NCI-H2107 treated with DMSO at 0.1 percent for 48 hours (cell line): Measurements from ENCODE around the gene FAM76A.

Experiments
- DNase-seq: peaks from one replicate; lab custom pipeline; 2025; ENCODE audit not compliant: unreplicated experiment; lab: John Stamatoyannopoulos, UW

Gene FAM76A

GRCh38 chr1:27719286-27720251 lies 6.2 kb upstream of the FAM76A start:
- DNase-seq: no peak

- DNase-seq: peak; percentile 91
Observed at GRCh38 chr1:27724961-27725373, 794 bp upstream of the FAM76A start.

DNA sequence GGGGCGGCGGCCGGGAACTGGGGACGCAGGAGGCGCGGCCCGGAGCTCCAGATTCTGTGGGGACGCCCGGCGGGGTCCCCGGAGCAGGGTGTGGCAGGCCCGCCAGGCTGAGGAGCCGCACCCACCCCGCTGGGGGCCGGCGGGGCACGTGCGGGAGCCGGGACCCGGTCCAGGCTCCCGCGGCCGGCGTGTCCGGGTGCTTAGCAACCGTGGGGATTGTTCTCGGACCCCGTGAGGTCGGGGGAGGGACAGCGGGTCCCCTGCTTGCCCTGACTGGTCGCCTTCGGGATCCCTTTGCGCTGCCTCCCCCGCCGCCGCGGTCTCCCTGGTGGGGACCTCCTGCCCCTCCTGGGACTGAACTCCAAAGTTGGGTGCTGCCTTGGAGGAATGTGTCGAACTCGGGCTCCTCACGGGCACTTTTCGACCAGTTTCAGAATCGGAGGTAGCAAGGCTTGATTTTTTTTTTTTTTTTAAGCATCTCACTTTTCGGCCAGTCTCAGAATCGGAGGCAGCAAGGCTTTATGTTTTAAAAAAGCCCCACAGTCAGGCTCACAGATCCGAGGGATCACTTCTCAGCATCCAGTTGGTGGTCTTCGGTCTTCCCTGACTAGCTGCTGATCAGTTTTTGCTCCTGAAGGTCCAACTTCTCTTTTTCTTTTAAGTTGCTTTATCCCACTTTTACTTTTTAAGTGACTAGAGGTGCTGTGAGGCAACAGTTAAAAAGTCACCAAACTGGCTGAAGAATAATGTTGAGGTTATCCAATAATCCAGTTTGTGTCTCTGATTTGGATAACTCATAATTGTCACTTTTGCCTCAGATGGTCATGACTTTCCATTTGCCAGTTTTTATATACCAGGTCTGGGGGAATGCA lies 648 bp downstream of the FAM76A start:
- DNase-seq: no peak

DNA sequence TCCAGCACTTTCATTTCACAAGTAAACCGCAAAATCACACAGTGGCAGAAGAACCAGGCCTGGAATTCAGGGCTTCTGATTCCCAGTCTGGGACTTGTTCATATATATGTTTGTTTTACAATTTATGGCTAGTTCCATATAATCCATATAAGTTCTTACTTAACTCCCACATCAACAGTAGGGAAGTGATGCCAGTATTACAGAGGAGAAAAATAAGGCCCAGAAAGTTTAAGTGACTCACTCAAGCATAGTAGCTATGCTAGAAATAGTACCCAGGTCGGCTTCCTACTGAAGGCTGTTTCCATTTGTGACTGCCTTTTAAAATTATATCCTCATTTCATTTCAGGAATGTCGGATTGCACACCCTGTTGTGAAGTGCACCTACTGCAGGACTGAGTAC lies 1.4 kb downstream of the FAM76A start:
- DNase-seq: no peak

GRCh38 chr1:27736252-27736651 lies 10.5 kb downstream of the FAM76A start:
- no peak for DNase-seq

DNA sequence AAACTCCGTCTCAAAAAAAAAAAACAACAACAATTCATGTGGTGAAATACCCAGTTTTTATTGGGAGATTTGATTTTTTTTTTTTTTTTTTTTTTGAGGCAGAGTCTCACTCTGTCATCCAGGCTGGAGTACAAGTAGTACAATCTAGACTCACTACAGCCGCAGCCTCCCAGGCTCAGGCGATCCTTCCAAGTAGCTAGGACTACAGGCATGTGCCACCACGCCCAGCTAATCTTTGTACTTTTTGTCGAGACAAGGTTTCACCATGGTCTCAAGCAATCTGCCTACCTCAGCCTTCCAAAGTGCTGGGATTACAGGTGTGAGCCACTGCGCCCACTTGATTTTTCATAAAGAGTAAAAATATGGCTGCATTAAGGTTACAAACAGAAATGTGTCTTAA lies 15.4 kb downstream of the FAM76A start:
- no peak for DNase-seq

- no peak for DNase-seq
Observed at GRCh38 chr1:27744556-27744955, 18.8 kb downstream of the FAM76A start.

DNA sequence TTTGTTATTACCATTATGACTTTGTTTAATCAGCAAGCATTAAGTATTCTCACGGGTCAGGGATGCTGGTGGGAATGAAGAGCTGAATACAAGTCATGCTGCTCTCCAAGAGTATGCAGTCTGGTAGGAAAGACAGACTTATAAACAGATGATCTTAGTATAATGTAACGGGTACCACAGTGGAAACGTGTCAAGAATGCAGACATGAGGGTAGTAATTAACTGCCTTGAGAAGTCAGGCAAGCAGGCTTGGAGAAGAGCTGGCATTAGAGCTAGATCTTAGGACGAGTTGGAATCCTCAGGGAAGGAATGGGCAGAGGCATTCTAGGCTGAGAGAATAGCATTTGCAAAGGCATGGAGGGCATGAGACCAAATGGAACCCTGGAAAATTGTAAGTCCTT lies 19.7 kb downstream of the FAM76A start:
- no peak for DNase-seq

- peak; percentile 81 for DNase-seq
Observed at GRCh38 chr1:27752360-27752759, 26.6 kb downstream of the FAM76A start.

GRCh38 chr1:27755286-27755685 lies 29.5 kb downstream of the FAM76A start:
- DNase-seq: no peak

GRCh38 chr1:27755865-27756264 lies 30.1 kb downstream of the FAM76A start:
- DNase-seq: no peak

GRCh38 chr1:27759236-27759635 lies 33.5 kb downstream of the FAM76A start:
- no peak for DNase-seq

DNA sequence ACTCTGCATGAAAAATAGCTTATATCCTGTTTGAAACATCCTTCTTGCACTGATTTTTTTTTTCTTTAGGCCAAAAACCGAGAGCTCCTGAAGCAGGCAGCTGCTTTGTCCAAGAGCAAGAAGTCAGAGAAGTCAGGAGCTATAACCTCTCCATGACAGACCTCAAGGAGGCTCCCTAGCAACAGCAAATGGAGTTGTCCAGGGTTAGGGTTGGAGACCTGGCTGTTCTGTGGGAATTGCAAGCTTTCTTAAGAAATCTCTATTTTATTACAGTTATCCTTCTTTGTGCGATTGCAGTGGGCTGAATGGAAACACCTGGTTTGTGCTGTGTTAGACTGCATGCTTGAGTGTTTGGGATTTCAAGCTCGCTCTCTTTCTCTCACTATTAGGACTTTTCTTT lies 34.7 kb downstream of the FAM76A start:
- DNase-seq: no peak

- no peak for DNase-seq
Observed at GRCh38 chr1:27762033-27762432, 36.3 kb downstream of the FAM76A start.

GRCh38 chr1:27763358-27763757 lies 37.6 kb downstream of the FAM76A start:
- DNase-seq: no peak

- no peak for DNase-seq
Observed at GRCh38 chr1:27770293-27770830, 44.6 kb downstream of the FAM76A start.

- DNase-seq: no peak
Observed at GRCh38 chr1:27772036-27772931, 46.5 kb downstream of the FAM76A start.

DNA sequence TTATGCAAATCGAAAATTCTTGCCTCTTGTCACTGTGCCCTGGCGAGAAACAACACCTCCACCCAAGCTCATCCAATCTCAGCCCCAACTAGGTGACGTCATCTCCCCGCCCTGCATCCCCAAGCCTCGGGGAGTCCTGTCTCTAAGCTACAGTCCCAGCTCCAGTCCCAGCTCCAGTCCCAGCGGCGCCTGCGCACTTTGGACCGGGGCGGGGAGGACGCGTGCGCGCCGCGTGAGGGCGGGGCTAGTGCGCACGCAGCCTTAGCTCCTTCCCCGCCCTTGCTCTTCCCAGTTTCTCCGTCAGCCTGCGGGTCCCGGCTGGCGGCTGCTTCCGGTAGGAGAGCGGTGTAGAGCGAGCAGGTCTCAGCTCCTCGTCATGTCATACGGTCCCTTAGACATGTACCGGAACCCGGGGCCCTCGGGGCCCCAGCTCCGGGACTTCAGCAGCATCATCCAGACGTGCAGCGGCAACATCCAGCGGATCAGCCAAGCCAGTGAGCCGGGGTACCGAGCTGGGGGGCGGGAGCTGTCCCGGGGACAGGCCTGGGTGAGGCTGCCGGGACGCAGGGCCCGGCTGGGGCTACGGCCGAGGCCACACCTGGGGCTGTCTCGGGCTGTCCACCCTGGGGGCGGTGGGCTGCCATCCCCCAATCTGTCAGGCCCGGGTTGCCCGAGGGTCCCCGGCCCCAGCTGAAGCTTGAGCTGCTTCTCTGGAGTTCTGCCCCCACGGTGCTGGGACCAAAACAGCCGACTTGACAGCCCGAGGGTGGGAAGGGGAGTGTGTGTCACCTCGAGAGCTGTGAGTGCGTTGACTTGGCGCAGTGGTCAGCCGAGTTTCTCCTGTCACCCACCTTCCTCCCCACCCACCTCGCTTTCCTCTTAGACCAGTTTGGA lies 47.4 kb downstream of the FAM76A start, which contains the start of gene STX12:
TSS of gene STX12 (plus strand) at position 288 of the 894 bp plus-strand sequence. CDS start at position 377, 89 bp downstream.
- DNase-seq: peak; percentile 99

DNA sequence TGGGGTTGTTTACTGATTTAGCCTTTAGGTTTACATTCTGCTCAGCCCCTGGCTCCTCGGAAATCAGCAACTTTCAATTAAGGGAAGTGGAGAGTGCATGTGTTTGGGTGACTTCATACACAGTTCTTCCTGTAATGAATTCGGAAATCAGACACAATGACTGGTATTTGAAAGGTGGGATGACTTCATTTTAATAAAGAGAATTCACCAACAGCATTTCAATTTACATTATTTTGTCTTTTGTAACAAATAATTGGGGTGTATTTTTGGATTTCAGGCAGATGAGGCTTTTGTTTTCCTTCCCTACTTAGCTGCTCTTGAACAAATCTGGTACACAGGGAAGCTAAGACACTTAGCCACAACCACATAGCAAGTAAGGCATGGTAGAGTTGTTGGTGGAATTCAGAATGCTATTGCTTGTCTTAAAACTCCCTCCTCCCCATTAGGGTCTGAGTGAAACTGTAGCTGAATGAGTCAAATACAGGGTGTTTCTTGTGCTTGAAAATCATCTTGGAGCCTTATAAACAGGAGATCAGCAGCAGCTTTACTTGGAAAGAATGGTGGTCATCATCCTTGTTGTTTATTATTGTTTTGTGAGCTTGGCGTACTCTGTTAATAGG lies 48.2 kb downstream of the FAM76A start:
- no peak for DNase-seq
